Stimulated activated CD4-positive, alpha-beta T cell treated with anti-CD3 and anti-CD28 coated beads, Interleukin-1b, Interleukin-23, amount 100 ng/mL, for 4 hours (primary cell): ENCODE data around the gene TMOD2.

ENCODE experiments used
- DNase-seq, 2 donors: peaks; one replicate each; pipeline ENCODE4 v3.0.0-alpha.2; 2020; ENCODE audit warnings: low read depth in 2 of 2

Gene TMOD2

DNA sequence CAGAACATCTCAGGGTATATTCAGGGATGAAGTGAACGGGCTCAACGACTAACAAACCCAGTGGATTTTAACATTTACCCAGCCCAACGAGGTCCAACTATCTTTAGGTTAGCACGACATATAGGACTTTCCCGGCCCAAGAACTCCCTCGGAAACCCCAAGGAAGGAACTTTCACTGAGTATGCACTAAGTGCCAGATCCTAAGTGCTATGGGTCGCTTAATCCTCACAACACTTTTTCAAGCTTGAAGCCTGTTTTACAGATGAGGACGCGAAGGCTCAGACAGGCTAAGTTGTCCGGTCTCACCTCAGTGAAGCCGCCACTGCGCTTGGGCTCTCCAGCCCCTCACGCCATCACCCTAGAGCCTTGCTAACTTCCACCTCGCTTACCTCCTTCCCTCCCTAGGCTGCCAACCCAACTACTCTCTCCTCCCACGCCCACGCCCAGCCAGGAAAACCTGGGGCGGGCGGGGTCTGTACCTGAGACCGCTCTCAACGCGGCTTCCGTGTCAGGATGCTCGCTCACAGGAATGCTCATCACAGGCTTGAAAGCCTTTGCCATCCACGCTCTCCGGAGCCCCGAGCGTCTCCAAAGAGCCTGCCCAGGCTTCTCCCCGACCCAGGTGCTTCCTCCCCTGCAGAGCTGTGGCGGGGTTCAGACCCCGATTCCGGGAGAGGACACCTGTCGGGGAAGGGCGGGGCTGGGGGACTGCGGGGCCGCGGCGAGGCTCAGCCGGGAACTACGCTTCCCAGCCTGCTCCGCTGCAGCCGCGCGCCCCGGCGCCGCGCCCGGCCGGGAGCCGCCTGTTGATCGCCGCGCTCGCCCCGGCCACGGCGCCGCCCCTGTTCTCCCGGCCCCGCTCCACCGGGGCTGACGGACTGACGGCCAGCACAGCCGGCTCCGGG lies at the start of gene TMOD2:
TSS of gene TMOD2 (plus strand) at position 806 of the 905 bp plus-strand sequence. CDS start 14,845 bp downstream, outside the sequence.
- DNase-seq: peak in 1 of 2 donors; percentile 57

DNA sequence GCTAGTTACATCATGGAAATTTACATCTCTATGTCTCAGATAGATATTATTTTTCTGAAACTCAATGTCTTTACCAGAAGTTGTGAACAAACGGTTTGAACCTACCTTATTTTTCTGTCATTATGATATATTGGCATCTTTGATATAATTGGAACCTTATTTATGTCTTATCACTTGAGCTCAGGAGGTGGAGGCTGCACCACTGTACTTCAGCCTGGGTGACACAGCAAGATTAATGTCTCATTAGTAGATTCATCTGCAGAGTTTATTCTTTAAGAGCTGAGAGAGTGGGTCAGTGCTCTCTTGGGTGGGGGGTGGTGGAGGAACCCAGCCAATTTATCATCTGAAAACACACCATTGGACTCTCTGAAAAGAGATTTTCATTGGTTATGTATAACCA lies 48.7 kb upstream of the TMOD2 start:
- no peak for DNase-seq

DNA sequence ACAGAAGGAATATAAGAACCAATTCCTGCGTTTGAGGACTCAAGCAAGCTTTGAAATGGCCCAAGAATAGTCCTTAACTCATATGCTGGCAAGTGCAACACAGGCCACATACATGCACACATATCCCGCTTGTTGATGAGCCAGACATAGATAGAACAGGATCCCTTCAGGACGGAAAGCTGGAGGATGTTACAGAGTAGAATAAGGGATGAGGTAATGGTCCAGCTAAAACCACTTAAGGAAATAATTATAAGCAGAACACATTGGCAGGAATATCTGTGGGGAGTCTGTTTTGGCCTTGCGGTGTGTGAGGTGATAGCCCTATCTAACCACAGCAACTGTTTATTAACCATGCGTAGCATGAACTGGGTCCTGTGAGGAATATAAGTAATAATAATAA lies 45.1 kb upstream of the TMOD2 start:
- no peak for DNase-seq

DNA sequence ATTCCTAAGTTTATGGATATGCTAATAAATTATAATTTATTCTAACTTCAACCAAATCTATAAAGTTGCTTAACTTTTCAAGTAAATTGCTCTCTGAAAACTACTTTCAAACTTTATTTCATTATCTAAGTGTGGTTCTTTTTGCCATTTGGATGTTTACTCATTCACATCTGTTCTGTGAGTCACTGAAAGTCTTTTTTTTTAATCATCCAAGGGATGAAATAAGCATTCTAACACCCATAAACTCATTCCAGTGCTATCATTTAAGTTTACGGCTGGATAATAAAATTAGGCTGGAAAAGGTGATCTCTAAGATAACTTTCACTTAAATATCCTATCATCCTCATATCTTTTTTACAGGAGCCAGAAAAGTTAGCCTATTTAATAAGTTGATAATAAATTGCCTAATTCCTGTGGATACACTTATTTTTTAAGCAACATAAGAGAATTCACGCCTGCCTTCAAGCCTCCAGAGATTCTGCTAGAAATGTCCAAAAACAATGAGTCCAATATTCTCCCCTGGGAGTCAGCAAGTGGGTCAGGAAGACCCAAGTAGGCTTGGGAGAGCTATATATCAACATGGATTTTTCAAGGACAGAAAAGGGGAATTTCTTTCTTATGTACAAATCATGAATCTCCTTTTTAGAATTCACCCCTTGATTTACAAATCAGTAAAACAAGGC lies 44.3 kb upstream of the TMOD2 start:
- DNase-seq: no peak

DNA sequence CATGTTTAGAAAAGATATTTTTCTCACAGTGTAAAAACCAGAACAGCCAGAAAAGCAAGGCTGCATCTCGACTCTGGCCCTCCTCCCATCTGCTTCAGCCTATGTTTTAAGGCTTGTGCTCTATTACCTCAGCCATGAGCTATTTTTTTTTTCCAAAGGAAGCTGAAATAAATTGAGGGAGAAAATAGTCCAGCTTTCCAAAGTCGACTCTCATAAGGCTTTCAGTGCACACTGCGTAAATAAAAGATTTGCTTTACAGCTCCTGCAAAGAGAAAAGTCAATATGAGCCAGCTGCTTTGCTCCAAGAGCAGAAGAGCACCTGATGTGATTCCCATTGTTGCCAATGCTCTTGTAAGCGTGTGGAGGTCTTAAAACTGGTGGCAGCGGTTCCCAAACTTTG lies 43.4 kb upstream of the TMOD2 start:
- no peak for DNase-seq

DNA sequence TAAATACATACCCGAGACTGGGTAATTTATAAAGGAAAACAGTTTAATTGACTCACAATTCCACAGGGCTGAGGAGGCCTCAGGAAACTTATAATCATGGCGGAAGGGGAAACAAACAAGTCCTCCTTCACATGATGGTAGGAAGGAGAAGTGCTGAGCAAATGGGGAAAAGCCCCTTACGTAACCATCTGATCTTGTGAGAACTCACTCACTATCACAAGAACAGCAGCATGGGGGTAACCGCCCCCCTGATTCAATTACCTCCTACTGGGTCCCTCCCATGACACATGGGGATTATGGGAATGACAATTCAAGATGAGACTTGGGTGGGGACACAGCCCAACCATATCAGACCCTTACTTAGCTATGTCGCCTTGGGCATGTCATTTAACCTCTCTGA lies 42.4 kb upstream of the TMOD2 start:
- DNase-seq: no peak

DNA sequence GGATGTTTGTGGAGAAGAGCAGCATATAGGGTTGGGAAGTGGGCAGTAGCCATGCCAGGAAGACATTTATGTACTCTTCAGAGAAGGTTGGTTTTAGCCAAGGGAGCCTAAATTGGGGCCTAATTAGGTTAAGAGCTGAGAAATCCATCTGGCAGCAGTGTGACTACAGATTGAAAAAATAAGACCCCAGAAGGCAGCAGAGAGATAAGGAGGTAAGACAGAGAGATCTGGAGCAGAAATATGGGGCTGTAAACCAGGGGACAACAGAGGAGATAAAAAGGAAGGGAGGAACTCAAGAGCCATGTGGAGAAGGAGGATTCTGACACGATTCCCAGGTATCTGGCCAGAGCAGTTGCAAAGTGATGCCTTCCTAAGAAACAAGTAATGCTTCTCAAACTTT lies 37.2 kb upstream of the TMOD2 start:
- no peak for DNase-seq

DNA sequence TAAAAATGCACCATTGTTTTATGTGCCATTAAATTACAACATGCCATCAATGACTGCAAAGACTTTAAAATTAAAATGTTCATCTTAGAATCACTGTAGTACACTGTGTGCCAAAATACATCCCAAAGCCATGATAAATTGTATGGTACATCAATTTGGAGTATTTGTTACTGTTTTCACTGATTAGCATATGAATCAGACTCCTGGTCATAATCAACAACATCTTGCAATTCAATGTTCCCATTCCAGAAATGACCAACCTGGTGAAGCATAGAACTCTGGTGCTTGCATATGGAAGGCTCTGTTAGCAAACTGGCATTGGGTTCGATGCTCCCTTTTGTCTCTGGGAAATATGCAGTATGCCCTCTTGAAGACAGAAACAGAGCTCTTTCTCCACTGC lies 36.5 kb upstream of the TMOD2 start:
- no peak for DNase-seq

DNA sequence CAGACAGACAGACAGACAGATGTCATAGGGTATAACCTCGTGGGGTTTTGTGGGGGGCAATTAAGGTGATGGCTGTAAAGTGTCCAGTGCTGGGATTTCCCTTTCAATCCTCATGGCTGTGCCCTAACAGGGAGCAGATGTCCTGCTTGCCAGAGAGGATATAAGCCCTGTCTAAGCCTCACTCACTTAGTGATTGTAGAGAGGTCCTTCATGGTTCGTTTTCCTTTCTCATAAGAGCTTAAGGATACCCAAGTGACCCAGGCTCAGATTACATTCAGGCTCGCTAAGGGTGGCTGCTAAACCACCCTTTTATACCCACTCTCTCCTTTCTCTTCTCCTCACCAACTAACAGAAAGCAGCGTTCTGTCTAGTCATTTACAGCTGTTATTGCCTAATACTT lies 33.2 kb upstream of the TMOD2 start:
- no peak for DNase-seq

DNA sequence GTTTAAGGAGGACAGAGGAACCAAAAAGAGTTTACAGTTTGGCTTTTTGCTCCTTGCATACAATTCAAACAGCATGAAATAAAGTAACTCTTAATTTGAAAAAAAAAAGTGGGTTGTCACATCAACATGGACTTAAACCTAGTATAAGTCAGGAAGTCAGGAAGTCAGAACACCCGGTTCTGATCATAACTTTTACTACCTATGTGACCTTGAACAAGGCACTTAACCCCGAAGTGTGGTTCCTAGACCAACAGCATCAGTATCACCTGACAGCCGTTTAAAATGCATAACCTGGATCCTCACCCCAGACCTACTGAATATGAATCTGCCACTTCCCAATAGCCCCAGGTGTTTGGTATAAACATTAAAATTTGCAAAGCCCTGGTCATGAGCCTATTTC lies 32.7 kb upstream of the TMOD2 start:
- DNase-seq: no peak

DNA sequence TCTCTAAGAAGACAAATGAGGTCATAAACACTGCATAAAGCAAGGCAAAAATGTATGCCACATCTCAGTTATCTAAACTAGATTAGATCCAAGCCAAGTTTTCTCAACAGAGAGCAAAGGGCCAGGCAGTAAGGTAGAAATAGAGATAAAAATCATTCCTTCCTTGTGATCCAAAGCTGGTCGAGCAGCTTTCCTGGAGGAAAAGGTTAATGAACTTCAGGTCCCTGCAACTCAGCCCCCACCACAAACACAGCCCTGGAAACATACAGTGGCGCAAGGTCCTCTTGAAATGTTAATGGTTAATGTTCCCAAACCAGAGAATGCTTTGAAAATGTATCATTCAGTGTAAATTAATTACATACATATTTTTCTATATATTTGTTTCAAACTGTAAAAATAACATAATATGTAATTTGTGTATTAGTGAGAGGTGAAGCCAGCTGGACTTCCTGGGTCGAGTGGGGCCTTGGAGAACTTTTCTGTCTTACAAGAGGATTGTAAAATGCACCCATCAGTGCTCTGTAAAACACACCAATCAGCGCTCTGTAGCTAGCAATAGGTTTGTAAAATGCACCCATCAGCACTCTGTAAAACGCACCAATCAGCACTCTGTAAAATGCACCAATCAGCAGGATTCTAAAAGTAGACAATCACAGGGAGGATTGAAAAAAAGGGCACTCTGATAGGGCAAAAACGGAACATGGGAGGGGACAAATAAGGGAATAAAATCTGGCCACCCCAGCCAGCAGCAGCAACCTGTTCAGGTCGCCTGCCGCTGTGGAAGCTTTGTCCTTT lies 31.0 kb upstream of the TMOD2 start:
- DNase-seq: no peak

DNA sequence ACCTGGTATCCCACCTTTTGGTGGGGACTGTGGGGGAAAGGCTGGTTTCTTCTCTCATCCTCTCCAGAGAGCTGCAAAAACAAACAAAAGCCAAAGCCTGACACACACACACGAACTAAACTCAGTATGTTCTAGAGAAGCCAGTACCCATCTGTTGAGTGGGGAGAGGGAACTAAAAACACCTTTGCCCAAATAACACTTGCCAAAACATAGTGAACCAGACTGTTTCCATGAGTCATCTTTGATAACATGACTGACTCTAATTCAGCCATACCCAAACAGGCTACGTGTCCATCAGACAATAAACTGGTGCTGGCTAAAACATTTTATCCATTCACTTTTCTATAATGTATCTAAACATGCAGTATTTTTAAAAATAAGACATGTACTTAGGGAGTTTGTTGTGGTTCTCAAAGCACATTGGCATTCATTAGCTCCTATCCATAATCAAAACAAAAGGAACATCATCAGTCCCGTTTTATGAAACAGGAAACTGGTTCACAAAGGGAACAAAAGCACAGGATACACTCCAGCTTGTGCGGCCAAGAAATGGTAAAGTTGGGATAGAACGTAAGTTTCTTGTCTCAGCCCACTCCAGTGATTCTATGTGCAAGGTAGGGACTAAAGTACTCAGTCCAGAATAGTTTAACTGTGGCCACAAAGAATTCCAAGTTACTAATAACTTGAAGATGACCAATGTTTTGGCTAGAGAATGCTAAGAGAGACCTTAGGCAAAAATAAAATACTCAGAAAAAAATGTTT lies 30.0 kb upstream of the TMOD2 start:
- no peak for DNase-seq

DNA sequence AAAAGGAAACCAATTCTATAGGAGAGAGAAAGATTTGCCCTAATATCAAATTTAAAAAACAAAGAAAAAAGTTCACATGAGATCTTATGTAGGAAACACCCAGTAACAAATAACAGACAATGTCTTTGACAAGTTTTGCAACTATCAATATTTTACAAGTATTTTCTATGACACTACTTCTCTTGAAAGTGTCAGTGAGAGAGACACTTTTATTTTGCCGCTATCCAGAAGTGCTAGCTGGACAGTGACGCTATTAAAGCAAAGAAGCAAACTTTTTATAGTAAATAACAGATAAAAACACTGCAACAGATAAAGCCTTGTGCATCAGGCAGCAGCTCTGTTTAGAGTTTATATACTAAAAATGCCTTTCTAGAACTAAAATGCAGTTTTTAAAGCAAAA lies 27.2 kb upstream of the TMOD2 start:
- no peak for DNase-seq

DNA sequence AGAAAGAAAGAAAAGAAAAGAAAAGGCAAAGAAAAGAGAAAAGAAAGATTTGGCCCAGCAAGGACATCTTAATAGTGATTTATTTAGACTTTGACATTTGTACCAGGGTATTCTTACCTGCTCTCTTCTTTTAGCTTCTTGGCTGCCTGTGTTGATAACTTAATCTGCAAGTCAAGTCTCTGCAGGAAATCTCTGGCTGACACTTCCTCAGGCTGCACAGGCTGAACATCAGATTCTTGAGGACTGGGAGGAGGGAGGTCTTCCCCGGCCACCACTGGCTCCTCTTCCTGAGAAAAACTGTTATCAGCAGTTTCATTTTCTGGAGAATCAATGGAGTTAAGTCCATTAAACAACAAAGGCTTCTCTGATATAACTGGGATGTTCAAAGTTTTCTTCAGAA lies 26.7 kb upstream of the TMOD2 start:
- no peak for DNase-seq

DNA sequence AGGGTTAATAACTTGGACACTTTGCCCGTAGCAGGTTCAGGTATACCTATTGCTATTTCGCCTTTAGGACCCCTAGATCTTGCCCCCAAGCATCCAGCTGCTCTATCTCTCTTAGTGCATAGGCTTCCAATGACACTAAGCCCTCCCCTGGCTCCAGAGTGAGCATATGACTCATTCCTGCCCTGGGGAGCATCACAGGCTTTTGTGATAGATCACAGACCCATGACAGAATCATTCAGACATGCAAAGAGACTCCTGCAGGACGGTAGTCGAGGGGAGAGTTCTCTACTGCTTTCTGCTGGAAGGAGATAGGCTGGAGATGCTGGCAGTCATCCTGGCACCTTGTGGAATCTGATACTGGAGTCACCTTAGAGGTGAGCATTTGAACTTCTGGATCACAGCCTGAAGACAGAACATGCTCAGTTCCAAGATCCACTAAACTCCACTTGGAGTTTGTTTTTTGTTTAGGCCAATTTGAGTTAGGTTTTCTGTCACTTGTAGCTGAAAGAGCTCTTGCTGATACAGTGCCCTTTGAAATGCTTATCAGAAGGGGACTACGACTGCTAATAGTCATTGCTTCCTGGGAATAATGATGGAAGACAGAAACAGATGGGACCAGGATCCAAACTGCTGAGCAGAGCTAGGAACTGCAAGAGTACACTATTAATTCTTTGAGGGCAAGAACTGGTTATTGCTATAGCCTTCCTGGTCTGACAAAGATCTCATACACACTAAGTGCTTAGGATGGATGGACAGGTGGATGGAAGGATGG lies 24.9 kb upstream of the TMOD2 start:
- peak in 1 of 2 donors; percentile 43 for DNase-seq

DNA sequence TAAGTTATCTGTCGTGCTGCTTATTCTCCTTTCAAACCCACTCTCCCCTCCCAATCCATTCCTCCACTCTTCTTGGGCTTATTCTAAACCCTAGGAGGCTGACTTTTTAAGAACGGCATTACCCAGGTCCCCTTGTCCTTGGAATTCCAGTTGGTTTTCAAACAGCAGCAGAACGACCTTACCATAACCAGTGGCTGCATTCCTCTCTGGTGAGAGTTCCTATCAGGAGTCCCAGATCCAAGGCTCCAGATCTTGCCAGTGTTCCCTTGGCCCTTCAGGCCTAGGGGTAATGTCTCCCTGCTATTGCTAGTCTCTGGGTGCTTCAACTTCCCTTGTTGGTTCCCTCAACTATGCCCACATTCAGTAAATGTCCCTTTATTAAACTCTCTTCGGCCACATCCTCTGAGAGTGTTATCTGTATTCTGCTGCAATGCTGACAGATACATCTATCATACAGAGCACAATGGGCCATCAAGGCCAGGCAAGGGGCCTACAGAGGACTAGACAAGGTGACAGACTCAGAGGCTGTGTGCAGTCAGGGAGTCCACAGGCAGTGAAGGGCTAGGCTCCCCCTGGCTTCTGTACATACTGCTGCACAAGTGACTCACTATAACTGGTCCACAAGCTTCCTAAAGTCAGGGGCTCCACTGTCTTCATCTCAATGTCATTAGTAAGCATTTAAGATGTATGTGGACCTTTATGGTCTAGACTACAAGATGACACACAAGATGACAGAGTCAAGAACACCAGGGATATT lies 24.1 kb upstream of the TMOD2 start:
- no peak for DNase-seq

DNA sequence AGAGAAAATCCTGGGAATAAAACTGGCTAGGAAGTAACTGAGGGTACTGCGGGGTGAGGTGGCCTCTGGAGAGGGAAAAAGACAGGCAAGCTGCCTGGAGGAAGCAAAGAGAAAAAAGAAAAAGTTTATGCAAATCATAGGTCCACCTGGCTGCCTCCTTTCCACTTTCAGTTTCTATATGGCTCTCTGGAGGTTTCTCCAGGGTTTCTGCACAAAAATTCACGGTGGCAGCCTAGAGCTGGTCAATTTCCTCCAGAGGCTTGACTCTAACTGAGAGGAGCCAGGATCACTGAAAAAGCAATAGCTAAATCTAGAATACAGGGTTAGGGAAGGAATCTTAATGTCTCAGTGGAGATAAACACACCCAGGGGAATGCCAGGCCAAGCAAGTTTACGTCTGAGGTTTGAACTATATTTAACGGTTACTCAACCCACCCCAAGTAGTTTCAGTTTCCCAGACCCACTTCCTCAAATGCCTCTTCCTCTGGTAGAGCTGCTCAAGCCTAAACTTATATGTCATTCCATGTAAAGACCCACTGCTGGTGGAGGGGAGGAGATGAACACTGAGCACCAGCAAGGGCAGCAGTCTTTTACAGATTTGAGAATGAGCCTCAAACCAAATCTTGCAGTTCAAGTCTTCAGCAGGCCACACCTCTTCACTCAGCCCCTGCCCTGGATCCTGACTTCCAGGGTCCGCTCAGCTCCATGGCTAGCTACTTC lies 19.7 kb upstream of the TMOD2 start:
- no peak for DNase-seq

DNA sequence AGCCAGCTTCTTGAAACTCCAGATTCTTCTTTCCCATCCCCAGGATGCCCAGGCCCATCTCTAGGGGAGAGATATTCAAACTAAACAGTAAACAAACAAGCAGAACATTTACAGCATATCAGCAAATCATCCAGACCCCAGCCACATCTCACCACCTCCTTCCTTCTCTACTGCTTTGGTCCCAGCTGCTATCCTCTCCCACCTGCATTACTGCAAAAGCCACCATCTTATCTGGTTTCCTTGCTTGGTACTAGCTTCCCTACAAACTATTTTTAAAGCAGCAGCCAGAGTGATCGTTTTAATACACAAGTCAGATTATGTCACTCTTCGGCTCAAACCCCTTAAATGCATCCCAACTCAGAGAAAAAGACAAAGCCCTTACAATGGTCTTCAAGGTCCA lies 18.8 kb upstream of the TMOD2 start:
- DNase-seq: no peak

DNA sequence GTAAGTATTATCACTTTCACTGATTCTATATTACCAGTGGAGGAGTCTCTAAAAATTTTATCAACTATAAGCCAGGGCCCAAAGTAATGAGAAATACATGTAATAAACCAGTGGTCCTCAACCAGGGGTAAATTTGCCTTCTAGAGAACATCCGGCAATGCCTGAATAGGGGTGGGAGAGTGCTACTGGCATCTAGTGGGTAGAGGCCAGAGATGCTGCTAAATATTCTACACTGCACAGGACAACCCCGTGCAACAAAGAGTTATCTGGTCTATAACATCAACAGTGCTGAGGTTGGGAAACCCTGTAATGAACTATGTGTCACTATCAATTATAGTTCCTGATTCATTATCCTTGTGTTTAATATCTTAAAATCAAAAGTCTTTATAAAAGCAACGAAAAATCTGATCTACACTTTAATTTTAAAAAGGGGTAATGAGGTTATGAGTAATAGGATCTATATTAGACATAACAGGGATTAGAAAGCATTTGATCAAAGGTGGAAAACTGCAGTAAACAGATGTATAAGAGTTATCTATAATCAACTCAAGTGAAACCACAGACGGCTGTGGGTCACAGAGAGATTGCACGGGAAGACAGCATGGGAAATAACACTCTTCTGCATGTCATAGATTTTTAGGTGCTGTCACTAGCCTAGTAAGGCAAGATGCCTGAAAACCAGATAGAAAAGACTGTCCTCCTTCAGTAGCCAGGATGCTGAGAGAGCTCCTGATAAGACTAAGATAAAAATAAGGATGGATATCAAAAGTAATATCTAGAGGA lies 16.0 kb upstream of the TMOD2 start:
- DNase-seq: no peak
